GM18511 (cell line): Measurements from ENCODE around the gene CYP2W1.
A peak's percentile ranks its signal among the peaks of the same experiment; 100 is the strongest.
"Not testable (repeated sequence)": the region's sequence is repeated elsewhere in the genome, so short reads cannot be mapped to it uniquely, and the experiment has no call there.

ENCODE experiments used
- ATAC-seq: cut with Tn5 transposase; IDR thresholded peaks from one replicate; pipeline ENCODE4 v1.9.1; 2021; ENCODE audit warnings: mild to moderate bottlenecking, moderate library complexity; ENCODE audit not compliant: unreplicated experiment

CYP2W1 gene

DNA sequence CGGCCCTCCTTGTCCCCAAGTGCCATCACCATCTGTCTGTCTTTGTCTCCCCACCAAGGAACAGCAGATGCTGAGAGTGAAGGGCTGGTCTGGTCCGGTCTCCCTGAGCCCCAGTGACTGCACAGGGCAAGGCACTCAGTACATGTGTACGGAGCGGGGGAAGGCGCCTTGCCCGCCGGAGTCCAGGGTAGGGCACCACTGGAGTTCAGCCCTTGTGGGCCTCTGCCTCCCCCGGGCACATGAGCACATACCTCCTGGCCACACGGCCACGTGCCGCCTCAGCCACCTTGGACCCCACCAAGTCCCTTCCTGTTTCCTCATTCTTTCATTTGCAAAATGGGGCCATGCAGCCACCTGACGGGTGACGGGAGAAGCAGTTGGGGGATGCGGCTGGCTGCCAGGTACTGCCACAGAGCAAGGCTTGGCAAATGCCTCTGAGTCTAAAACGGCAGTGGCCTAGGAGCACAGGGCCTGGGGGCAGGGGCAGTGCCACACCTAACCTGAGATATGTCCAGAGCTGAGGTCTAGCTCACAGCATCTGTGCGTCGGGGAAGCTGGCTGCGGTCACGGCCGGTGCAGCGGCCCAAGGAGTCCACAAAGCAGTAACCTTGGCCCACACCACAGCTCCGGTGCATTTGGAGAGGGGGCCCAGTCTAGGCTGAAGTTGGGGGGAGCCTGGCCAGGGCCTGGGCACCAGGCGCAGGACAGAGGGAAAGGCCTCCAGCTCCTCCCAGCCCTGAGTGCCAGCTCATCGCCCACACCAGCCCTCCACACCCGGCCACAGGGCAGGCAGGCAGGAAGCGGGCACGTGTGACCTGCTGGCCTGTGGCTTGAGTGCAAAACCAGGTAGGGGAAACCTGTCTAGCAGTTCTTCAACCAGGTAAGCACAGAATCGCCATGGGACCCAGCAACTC is 33.7 kb upstream of the CYP2W1 start:
- ATAC-seq, result no peak

DNA sequence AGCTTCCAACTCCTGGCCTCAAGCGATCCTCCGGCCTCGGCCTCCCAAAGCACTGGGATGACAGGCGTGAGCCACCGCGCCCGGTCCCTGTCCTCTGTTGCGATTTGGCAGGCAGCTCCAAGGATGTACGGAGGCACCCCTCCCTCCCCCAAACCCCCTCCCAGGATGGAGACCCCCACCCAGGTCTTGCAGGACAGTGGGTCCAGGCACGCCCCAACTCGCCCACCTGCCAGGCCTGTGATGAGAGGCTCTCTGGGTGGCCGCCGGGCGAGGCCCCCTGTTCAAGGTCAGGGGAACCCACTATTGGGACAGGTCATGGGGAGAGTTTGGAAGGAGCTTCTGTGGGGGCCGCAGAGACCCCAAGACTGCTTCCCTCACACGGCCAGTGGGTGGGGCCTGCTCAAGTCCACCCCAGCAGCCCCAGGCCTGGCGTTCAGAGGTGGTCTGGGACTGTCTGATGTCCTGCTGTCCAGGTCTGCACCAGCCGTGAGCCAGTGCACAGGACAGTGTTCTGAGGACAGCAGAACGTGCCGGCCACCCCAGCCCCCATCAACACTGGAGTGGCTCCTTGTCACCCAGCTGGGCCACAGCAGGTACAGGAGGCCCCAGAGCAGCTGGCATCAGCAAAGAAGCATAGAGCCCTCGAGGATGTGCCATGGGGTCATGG is 31.0 kb upstream of the CYP2W1 start:
- ATAC-seq, result no peak

DNA sequence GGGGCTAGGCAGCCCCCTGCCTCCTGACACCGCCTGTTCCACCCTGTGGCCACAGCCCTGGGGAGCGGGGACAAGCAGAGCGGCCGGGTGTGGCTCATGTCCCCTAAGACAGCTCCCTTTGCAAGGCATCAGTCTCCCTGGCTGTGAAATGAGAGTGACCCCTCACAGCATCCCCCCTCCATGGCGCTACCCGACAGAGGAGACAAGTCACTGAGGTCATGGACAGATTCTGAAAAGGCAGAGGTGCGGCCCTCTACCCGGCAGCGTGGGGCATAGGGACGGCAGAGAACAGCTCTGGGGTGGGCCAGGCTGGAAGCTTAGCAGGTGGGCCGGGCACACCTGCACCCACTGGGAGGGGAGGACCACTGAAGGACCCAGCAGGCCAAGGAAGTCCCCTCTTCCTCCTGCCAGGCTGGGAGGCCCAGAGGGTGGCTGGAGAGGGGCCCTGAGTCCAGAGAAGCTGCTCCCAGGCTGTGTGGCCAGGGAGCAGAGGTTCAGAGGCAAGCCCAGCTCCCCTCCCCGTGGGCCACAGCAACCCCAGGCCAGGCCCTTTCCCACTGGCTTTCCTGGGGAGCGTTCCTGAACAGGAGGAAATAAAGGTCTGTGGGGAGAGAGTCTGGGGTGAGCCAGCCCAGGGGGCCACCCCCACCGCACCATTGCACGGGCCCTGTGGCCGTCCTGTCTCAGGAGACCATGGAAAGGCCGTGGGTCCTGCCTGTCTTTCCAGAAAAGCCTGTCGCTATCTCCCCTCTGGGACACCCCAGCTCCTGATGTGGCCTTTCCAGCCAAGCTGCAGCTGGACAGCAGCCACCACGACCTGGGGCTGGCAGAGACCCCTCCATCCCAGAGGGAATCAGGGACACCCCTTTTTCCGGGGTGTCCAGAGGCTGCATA is 30.2 kb upstream of the CYP2W1 start:
- no peak for ATAC-seq

DNA sequence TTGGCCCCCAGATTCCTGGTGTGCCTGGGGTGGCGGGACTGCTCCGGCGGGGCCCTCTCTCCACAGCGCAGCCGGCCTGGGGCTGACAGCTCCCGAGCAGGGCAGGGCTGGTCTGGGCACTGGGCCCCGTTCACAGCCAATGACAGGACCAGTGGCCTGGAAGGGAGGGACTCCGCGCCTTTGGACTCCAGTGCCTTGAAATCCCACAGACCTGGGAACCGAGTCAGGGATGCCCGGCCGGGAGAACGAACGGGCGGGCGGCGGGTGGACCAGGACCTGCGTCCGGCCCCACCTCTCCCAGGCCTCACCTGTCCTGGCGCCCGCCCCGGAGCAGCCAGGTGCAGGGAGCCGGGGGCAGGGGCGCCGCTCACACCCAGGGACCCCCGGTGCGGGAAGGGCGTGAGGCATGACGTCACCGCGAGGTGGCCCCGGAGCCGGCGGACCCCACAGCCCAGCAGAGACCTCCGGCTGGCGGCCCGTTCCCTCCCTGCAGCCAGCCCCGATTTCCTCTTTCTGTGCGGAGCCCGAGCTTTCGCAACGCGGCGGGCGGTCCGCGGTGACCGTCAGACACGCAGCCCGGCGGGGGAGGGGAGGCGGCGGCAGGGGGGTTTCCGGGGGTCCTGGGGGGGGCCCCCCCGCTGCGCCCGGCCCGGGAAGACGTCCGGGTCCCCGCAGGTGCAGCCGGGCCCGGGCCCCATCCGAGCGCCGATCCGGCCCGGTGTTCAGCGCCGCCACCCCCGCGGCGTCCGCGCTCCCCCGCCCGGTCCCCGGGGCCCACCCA is 29.2 kb upstream of the CYP2W1 start:
- ATAC-seq, result peak; percentile 22

DNA sequence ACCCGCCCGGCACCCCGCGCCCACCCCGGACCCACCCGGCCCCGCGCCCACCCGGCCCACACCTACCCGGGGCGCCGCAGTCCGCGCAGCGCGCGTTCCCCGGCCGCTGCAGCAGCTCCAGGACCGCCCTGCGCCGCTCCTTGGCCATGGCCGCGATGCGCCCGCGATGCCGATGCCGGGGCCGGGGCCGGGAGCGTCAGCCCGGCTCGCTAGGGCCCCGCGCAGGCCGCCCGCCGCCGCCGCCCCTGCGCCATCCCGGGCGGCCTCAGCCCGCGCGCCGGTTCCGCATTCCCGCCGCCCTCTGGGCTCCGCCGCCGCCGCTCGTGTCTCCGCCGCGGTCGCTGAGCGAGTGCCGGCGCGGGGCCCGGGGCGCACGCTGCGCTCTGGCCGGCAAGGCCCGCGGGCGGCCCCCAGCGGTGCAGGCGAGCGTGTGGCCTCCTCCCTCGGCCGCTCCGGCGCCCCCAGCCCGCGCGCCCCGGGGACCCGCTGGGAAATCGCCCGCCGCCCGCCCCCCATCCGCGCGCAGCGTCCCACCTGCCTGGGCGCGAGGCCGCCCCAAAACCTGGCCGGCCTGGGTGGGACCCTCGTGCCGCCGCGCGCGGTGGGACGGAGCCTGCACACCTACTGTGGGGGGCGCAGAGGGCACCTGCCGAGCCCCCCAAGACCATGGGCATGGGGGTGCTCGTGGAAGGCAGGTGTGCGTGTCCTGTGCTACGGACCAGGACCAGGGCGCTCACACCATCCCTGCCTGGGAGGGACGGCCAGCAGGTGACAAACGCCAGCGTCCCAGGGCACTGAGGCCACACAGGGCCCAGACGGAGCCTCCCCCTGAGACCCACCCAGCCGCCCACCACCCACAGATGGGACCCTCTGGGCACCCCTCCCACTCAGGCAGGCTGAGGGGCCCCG is 28.4 kb upstream of the CYP2W1 start, which contains the start of gene ADAP1:
ADAP1 (minus strand) TSS at position 351 of the 909 bp plus-strand sequence; CDS start at position 148, 203 bp downstream.
- peak; percentile 60 for ATAC-seq

DNA sequence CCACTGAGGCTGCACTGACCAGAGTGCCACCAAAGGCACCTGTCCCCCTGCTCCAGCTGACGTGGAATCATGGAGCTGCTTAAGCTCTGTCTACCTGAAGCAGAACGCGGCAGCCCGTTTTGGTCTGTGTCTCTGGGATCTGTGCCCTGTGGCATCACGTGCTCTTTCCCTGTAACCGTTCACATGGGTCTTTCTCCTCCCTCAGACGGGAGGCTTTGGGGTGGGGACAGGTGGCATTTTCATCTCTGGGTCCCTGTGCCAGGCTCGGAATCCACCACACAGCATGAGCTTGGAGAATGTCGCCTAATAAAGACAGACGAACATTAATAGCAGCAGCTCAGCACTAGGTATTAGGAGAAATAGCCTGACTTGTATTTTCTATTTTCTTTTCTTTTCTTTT is 26.9 kb upstream of the CYP2W1 start:
- ATAC-seq, result no peak

DNA sequence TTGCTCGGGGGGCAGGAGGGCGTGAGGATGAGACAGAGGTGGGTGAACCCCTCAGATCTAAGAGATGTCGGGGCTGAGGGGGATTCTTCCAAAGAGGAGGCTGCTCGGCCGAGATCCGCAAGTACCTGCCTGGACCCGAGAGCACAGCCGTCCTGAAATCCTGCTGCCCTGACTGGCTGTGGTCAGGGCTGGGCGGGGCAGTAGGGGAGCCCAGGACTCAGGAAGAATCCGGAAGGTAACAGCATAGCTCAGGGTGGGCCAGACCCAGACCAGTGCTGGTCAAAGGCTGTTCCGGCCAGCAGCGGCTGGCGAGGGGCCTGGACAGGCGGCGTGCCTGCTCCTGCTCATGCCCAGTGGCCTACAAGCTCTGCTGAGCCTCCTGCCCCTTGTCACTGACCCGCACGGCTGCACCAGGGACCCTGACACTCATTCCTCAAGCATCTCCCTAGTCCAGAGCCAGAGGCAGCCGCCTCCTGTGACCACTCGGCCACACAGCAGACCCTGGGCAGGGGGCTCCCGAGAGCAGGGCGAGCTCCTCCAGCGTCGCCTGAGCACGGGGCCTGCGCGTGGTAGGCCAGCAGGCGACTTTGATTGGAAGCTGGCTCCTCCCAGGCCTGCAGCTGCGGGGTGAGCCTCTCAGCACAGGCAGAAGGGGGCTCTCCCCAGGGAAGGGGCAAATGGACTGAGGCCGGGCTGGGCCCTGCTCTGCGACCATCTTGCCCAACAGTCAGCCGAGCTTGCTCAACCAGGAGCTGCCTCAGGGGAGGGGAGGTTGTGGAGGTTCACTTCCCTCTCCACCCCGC is 25.4 kb upstream of the CYP2W1 start:
- no peak for ATAC-seq

DNA sequence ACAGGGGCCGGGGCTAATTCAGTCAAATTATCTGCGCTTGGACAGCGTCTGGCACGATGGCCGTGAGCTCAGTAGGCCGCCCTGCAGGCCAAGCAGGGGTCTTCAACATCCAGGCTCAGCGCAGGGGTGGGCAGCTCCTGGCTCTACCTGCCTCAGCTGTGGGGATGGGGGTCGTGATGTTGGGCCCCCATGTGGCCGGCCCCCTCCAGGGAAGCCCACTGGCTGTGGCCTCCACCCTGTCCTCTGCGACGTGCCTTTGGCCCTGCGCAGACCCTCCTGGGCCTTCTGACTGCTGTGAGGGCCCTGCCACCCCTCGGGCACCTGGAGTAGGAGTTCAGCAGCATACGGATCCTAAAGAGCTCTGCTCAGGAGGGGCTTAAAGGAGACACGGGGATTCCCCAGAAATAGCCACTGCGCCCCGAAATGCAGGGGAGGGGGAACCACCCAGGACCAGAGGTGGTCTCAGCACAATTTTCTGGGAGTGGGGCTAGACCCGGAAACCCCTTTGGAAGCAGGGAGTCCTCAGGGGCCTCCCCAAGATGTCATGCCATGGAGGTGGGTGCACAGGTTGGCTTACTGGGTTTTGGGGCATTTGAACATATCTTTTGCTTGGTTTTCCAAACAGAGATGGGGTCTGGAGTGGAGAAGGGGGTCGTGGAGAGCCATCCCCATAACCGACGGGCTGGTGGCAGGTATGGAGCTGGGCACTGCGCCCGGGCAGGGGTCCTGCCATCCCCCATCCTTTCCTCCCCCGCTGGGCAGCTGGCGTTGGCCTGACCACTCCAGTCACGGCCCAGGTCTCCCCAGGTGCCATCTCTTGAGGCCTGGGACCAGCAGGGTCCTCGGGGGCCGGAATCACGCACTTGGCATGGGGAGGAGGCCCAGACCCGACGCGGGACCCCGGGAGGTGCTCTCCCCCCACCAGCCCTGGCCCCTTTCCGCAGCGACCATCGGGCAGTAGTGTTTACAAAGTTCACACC is 24.5 kb upstream of the CYP2W1 start:
- ATAC-seq, result no peak

DNA sequence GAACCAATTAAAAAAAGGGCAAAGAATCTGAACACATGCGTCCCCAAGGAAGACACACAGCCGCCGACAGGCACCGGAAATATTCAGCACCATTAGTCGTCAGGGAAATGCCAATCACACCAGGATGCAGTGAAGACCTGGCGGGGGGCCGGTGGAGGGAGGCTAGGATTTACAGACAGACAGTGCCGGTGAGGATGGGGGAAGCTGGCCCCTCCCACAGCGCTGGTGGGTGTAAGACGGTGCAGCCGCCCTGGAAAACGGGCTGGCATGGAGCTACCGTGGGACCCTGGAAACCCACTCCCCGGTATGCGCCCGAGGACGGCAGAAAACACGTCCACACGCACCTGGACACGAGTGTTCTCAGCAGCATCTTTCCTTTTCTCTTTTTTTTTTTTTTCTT is 23.7 kb upstream of the CYP2W1 start:
- ATAC-seq, result no peak

DNA sequence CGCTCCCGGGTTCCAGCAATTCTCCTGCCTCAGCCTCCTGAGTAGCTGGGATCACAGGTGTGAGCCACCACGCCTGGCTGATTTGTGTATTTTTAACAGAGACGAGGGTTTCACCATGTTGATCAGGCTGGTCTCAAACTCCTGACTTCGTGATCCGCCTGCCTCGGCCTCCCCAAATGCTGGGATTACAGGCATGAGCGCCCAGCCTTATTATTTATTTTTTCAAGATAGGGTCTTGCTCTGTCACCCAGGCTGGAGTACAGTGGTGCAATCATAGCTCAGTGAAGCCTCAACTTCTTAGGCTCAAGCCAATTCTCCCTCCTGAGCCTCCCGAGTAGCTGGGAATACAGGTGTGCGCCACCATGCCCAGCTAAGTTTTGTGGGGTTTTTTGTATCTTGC is 23.2 kb upstream of the CYP2W1 start:
- not testable (repeated sequence) for ATAC-seq

DNA sequence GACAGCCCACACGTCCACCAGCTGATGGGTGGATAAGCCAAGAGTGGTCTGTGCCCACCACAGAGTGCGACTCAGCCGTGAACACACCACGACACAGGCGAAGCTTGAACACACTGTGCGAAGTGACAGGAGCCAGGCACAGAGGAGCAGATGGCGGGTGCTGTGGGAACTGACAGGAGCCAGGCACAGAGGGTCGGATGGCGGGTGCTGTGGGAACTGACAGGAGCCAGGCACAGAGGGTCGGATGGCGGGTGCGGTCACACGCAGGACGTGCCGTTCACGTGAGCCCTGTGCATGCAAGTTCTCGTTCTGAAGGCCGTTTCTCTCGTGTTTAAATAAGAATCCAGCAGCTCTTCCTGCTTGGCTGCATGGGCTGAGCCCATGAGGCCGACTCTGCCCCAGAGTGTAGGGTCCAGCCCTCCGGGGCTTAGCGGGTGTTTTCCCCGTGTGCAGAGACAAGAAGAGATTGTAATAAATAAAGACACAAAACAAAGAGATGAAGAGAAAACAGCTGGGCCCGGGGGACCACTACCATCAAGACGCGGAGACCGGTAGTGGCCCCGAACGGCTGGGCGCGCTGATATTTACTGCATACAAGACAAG is 22.6 kb upstream of the CYP2W1 start:
- no peak for ATAC-seq

DNA sequence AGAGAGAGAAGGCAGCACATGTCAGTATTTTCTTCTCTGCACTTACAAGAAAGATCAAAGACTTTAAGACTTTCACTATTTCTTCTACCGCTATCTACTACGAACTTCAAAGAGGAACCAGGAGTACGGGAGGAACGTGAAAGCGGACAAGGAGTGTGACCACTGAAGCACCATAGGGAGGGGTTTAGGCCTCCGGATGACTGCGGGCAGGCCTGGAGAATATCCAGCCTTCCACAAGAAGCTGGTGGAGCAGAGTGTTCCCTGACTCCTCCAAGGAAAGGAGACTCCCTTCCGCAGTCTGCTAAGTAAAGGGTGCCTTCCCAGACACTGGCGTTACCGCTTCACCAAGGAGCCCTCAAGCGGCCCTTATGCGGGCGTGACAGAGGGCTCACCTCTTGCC is 22.0 kb upstream of the CYP2W1 start:
- ATAC-seq, result not testable (repeated sequence)

DNA sequence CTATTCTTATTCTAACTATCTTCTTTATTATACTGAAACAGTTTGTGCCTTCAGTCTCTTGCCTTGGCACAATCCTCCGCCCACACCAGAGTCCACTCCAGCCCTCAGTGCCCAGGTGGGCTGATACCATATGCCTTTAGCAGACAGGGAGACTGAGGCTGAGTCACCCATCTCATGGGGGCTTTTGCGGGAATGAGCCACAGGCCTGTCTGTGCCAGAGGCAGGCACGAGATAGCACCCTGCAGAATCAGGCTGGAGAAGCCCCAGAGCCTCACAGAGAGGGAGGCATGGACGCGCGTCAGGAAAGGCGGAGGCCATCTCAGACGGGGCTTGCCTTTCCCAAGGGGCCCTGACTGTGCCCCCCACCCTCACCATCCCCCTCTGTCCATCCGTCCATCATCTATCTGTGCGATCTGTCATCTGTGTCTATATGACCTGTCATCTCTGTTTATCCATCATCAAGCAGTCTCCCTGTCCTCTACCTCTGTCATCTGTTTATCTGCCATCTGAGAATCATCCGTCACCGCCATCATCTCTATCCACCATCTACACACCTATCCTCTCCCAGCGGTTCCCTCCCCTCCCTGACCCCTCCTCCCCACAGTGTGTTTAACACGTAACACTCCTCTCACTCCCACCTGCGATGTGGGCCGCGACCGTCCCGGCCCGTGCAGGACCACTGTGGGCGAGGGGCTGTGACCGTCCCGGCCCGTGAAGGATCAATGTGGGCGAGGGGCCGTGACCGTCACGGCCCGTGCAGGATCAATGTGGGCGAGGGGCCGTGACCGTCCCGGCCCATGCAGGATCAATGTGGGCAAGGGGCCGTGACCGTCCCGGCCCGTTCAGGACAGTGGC is 21.2 kb upstream of the CYP2W1 start:
- ATAC-seq, result no peak

DNA sequence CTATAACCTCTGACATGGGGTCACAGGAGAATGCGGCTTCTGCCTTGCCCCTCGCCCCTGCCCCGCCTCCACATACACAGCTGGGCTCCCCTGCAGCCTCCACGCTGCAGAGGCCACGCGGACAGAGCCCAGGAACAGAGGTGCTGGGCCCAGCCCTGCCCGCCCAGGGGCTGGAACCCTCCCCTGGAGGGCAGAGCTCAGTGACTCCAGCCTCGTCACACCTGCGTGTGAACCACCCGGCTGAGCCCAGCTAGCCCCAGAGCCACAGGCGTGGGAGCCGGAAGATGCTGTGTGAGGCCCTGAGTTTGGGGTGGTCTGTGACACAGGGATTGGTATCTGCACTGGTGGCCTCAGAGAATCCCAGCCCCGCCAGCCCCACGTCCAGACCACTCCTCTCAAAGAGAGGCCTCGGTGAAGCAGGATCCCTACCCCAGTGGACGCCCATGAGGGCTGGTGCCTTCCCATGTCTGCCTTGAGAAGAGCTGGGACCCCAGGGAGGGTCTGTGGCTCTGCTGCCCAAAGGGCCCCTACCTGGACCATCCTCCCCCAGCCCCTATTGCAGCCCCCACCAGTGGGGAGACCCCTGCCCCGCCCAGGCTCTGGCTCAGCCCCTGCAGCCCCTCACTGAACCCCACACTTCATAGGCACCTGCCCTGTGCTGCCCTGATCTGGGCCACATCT is 20.4 kb upstream of the CYP2W1 start:
- no peak for ATAC-seq
